IMR-90 (cell line): ENCODE data around the gene OPA3. TPM values are rescaled to one million over a fixed set of nuclear protein-coding genes. Genes with fewer than 3 reads are reported as not detected.

ENCODE experiments used
- ATAC-seq: fragments of 200-7000 bp; cut with Tn5 transposase; 2 replicates; pipeline ENCODE4 v1.9.1; 2020; ENCODE audit warnings: low read depth, mild to moderate bottlenecking, moderate library complexity
- BruUV-seq: library from RNA; stranded (reverse); fragments of 400-500 nt; replicated peaks from 2 replicates; lab custom pipeline; 2021; lab: Mats Ljungman, UMichigan
- CTCF ChIA-PET: fragments of 300-600 bp; formaldehyde crosslinking; extraction: SDS; loops from one replicate; lab custom pipeline; 2021; ENCODE audit warnings: antibody characterized with exemption; lab: Yijun Ruan, JAX
- POLR2A ChIA-PET: fragments of 300-600 bp; sonication (Branson Sonifier 250); formaldehyde crosslinking; loops from one replicate; lab custom pipeline; 2022; ENCODE audit warnings: antibody characterized with exemption; ENCODE audit not compliant: unreplicated experiment; lab: Charles Lee
- DNase-seq: peaks from one replicate; pipeline ENCODE4 v3.0.0; 2013
- H2AFZ ChIP-seq: replicated peaks from 2 replicates; pipeline ENCODE3; 2013; ENCODE audit warnings: low read length, mild to moderate bottlenecking; ENCODE audit not compliant: poor library complexity
- H2AK5ac ChIP-seq: 2 replicates; pipeline ENCODE4 v1.6.1; 2013; ENCODE audit warnings: low read depth, low read length, inconsistent platforms
- H2AK9ac ChIP-seq: replicated peaks from 2 replicates; pipeline ENCODE3; 2013; ENCODE audit warnings: mild to moderate bottlenecking, low read depth, low read length, moderate library complexity; ENCODE audit not compliant: poor library complexity
- H2BK120ac ChIP-seq: 2 replicates; pipeline ENCODE4 v1.6.1; 2013; ENCODE audit warnings: low read depth, low read length, inconsistent platforms
- H2BK15ac ChIP-seq: 3 replicates; pipeline ENCODE4 v1.6.1; 2013; ENCODE audit warnings: low read depth, low read length, inconsistent platforms
- H2BK20ac ChIP-seq: 2 replicates; pipeline ENCODE4 v1.6.1; 2013; ENCODE audit warnings: low read depth, mild to moderate bottlenecking, inconsistent platforms, low read length, moderate library complexity
- H2BK5ac ChIP-seq: 2 replicates; pipeline ENCODE4 v1.6.1; 2013; ENCODE audit warnings: mild to moderate bottlenecking, low read depth, low read length, inconsistent platforms; ENCODE audit not compliant: poor library complexity, severe bottlenecking
- H3K14ac ChIP-seq: replicated peaks from 2 replicates; pipeline ENCODE4 v1.6.1; 2013; ENCODE audit warnings: low read depth, low read length, inconsistent platforms
- H3K18ac ChIP-seq: 2 replicates; pipeline ENCODE4 v1.6.1; 2013; ENCODE audit warnings: low read depth, low read length, control low read depth
- H3K23ac ChIP-seq: 2 replicates; pipeline ENCODE4 v1.6.1; 2013; ENCODE audit warnings: low read depth, low read length, inconsistent platforms
- H3K27ac ChIP-seq: 2 replicates; pipeline ENCODE4 v1.5.1; 2013; ENCODE audit warnings: mild to moderate bottlenecking, control low read depth, low read length; ENCODE audit not compliant: insufficient read depth
- H3K27me3 ChIP-seq: 2 replicates; pipeline ENCODE4 v1.6.1; 2013; ENCODE audit warnings: low read length; ENCODE audit not compliant: control insufficient read depth, insufficient read depth
- H3K36me3 ChIP-seq: 2 replicates; pipeline ENCODE4 v1.6.1; 2013; ENCODE audit warnings: low read length, mixed read lengths; ENCODE audit not compliant: control insufficient read depth, insufficient read depth
- H3K4ac ChIP-seq: 2 replicates; pipeline ENCODE4 v1.6.1; 2013; ENCODE audit warnings: low read depth, low read length, inconsistent platforms
- H3K4me1 ChIP-seq: 2 replicates; pipeline ENCODE4 v1.6.1; 2013; ENCODE audit warnings: low read length, mixed read lengths; ENCODE audit not compliant: control insufficient read depth, insufficient read depth
- H3K4me2 ChIP-seq: 2 replicates; pipeline ENCODE4 v1.6.1; 2013; ENCODE audit warnings: low read depth, mild to moderate bottlenecking, control low read depth, low read length, moderate library complexity
- H3K4me3 ChIP-seq: 2 replicates; pipeline ENCODE4 v1.5.1; 2013; ENCODE audit warnings: low read depth, mild to moderate bottlenecking, control low read depth, low read length, moderate library complexity; ENCODE audit not compliant: insufficient read depth
- H3K56ac ChIP-seq: 2 replicates; pipeline ENCODE4 v1.6.1; 2013; ENCODE audit warnings: low read length, inconsistent platforms; ENCODE audit not compliant: insufficient read depth; ENCODE audit errors: extremely low read depth
- H3K79me1 ChIP-seq, 2 experiments: 2 replicates each; pipeline ENCODE4 v1.6.1; 2013; ENCODE audit warnings: low read length in 2 of 2, inconsistent platforms in 1 of 2, low read depth in 1 of 2
- H3K9ac ChIP-seq: 2 replicates; pipeline ENCODE4 v1.6.1; 2013; ENCODE audit warnings: low read depth, low read length, control low read depth
- H3K9me1 ChIP-seq: 2 replicates; pipeline ENCODE4 v1.6.1; 2013; ENCODE audit warnings: low read length, inconsistent platforms; ENCODE audit not compliant: insufficient read depth
- H3K9me3 ChIP-seq: 2 replicates; pipeline ENCODE4 v1.6.1; 2013; ENCODE audit warnings: low read length; ENCODE audit not compliant: control insufficient read depth, insufficient read depth
- H4K20me1 ChIP-seq: 2 replicates; pipeline ENCODE4 v1.6.1; 2013; ENCODE audit warnings: low read length, inconsistent platforms; ENCODE audit not compliant: insufficient read depth
- H4K5ac ChIP-seq: 2 replicates; pipeline ENCODE4 v1.6.1; 2013; ENCODE audit warnings: mild to moderate bottlenecking, low read depth, low read length, control low read depth
- H4K8ac ChIP-seq, 2 experiments: 2 replicates each; pipeline ENCODE4 v1.6.1; 2013; ENCODE audit warnings: low read depth in 2 of 2, low read length in 2 of 2, control low read depth in 1 of 2, inconsistent platforms in 1 of 2
- H4K91ac ChIP-seq: 2 replicates; pipeline ENCODE4 v1.6.1; 2013; ENCODE audit warnings: low read depth, low read length, inconsistent platforms; ENCODE audit not compliant: insufficient read depth
- CEBPB ChIP-seq: IDR thresholded peaks from 2 replicates; pipeline ENCODE4 v1.6.1; 2012; ENCODE audit warnings: low read depth, low read length, improper control_type of control experiment
- MXI1 ChIP-seq: IDR thresholded peaks from 2 replicates; pipeline ENCODE4 v1.6.1; 2012; ENCODE audit warnings: low read depth, mild to moderate bottlenecking, low read length, moderate library complexity, borderline replicate concordance
- WGBS, 2 experiments: methylation state at CpG; one replicate each; pipeline versions ENCODE4 v1.1.5 to v1.1.7; 2013; ENCODE audit warnings: missing lambda C conversion rate in 2 of 2; ENCODE audit not compliant: insufficient read length in 1 of 2; ENCODE audit errors: extremely low coverage in 2 of 2; 5-methylcytosine and 5-hydroxymethylcytosine counted together
- dilution Hi-C: fragments of 300-500 bp; cut with HindIII; formaldehyde crosslinking; loops from one replicate; pipeline ENCODE4 v1.14.3; 2018; ENCODE audit warnings: low sequenced_read_pairs; ENCODE audit not compliant: unreplicated experiment
- in situ Hi-C: fragments of 300-500 bp; cut with MboI; formaldehyde crosslinking; loops from 3 replicates; pipeline ENCODE4 v1.14.3; 2019; ENCODE audit warnings: low sequenced_read_pairs, inconsistent platforms, mixed read lengths
- intact Hi-C: fragments of 100-400 bp; cut with micrococcal nuclease; formaldehyde crosslinking; loops from 2 replicates; pipeline ENCODE4 v1.10.0; 2022
- polyA plus RNA-seq, 3 experiments: library from polyadenylated mRNA; depleted of rRNA; stranded (reverse); fragments of >200 nt; gene quantifications; 2 replicates each; pipeline ENCODE4 v1.2.3, GENCODE V29; 2012; ENCODE audit warnings: low replicate concordance in 1 of 3
- total RNA-seq: library from RNA; depleted of rRNA; stranded (reverse); fragments of >200 nt; gene quantifications from 2 replicates; pipeline ENCODE4 v1.2.3, GENCODE V29; 2012
- TF ChIP-seq, protein P1 (sequence below): conservative IDR thresholded peaks from 2 replicates; pipeline ENCODE4 v1.5.1; 2012; ENCODE audit warnings: mild to moderate bottlenecking, low read depth, low read length, improper control_type of control experiment
- TF ChIP-seq, protein P2 (sequence below): fragments of 150-350 bp; IDR thresholded peaks from 2 replicates; pipeline ENCODE4 v1.6.1; 2017; ENCODE audit warnings: mild to moderate bottlenecking, antibody characterized with exemption, low read length, low read depth

The OPA3 gene
- total and polyA plus RNA-seq, 2 of the 4 experiments (the other 2 are of a cell fraction): 5.2 to 9.6 TPM

DNA sequence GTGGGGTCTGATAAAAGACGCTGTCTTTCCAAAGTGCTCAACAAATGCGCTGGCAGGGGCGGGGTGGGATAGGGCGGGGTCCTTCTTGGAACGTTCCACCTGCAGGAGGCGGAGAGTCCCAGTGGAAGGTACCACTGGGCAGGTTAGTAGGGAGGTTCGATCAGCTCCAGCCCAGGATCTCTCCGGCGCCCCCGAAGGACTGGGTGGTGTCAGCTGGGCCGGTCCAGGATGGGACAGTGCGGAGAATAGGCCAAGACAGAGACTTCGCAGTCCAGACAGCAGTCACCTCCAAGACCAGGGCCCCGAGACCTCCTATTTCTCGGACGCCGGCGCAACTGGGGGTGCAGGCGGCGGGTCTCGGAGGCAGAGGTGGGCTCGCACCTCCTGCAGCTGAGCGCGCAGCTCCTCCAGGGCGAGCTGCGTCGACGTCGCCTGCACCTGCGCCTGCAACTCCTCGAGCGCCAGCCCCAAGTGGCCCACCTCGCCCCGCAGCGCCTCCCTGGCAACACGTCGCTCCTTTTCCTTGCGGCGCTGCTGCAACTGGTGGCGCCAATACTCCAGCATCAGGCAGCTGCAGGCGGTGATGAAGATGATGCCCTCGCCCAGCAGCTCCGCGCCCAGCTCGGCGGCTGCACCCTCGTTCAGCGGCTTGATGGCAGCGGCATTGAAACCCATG is 55.7 kb downstream of the OPA3 start:
- Histone ChIP-seq H3K4me3 (no peak overlapping the region), H3K4ac (no peak overlapping the region), H2BK120ac (no peak overlapping the region), H3K36me3 (peaks cover 33% of the 10 kb centered on the region), H4K5ac (no peak overlapping the region), H2BK15ac (no peak overlapping the region), H3K9me1 (0 out of 2 replicates have a peak, but pooled peaks cover 4% of the 10 kb centered on the region), H2BK20ac (no peak overlapping the region), H3K23ac (no peak overlapping the region), H3K9me3 (peaks cover 7% of the 10 kb centered on the region), H3K79me1 (peaks cover 6 to 32% of the 10 kb centered on the region in 2 experiments), H2AFZ (peak overlapping the region; percentile 5), H3K56ac (no peak overlapping the region), H4K91ac (no peak overlapping the region), H3K27me3 (no peaks in the 10 kb centered on the region), H3K27ac (no peak overlapping the region), H3K4me1 (peaks cover 2% of the 10 kb centered on the region; the same call in 1 of the 2 replicates), H2AK9ac (no peak overlapping the region), H3K9ac (no peak overlapping the region), H3K14ac (no peak overlapping the region), H3K4me2 (no peak overlapping the region), H2AK5ac (no peak overlapping the region), H3K18ac (no peak overlapping the region), H4K8ac (no peak overlapping the region), H2BK5ac (no peak overlapping the region), H4K20me1 (peaks cover 28% of the 10 kb centered on the region)
- DNase-seq: no peak
- no peak for ATAC-seq
- ChIA-PET CTCF (interaction anchor here (0.6 kb wide), 1 partner anchor 9 kb away, joined by 6 read pairs; no protein-coding TSS in a partner anchor), POLR2A (no interaction called here)
- in situ Hi-C loops: loop anchor here (10.0 kb wide), 1 partner anchor 116 kb away; no protein-coding TSS in a partner anchor
- intact Hi-C loops: no loop called here
- WGBS, 2 experiments: 41% methylated on average over 24 of the region's 49 CpGs; no CpG with 5 or more reads in 1 of the 2 experiments
- dilution Hi-C loops: no loop called here
- no TSS peak for BruUV-seq
- TF ChIP-seq, protein P1, sequence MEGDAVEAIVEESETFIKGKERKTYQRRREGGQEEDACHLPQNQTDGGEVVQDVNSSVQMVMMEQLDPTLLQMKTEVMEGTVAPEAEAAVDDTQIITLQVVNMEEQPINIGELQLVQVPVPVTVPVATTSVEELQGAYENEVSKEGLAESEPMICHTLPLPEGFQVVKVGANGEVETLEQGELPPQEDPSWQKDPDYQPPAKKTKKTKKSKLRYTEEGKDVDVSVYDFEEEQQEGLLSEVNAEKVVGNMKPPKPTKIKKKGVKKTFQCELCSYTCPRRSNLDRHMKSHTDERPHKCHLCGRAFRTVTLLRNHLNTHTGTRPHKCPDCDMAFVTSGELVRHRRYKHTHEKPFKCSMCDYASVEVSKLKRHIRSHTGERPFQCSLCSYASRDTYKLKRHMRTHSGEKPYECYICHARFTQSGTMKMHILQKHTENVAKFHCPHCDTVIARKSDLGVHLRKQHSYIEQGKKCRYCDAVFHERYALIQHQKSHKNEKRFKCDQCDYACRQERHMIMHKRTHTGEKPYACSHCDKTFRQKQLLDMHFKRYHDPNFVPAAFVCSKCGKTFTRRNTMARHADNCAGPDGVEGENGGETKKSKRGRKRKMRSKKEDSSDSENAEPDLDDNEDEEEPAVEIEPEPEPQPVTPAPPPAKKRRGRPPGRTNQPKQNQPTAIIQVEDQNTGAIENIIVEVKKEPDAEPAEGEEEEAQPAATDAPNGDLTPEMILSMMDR: no peak
- TF ChIP-seq, protein P2, sequence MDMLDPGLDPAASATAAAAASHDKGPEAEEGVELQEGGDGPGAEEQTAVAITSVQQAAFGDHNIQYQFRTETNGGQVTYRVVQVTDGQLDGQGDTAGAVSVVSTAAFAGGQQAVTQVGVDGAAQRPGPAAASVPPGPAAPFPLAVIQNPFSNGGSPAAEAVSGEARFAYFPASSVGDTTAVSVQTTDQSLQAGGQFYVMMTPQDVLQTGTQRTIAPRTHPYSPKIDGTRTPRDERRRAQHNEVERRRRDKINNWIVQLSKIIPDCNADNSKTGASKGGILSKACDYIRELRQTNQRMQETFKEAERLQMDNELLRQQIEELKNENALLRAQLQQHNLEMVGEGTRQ: no peak
- TF ChIP-seq CEBPB (no peak), MXI1 (no peak)
